Fibroblast of lung (primary cell): ENCODE data around the gene CXCL9.
"Not testable (repeated sequence)": the region's sequence is repeated elsewhere in the genome, so short reads cannot be mapped to it uniquely, and the experiment has no call there.

Experiments used
- CTCF ChIP-seq, 2 donors: IDR thresholded peaks in 1 of 2; conservative IDR thresholded peaks in 1 of 2; 1 replicate in 1 of 2; 2 replicates in 1 of 2; pipeline ENCODE4 v1.5.1; 2011 to 2012; ENCODE audit warnings: low read length in 2 of 2, control low read depth in 1 of 2, inconsistent platforms in 1 of 2, low read depth in 1 of 2, mild to moderate bottlenecking in 1 of 2
- EZH2 ChIP-seq: IDR thresholded peaks from 2 replicates; pipeline ENCODE4 v1.5.1; 2012; ENCODE audit warnings: low read length, control low read depth, mild to moderate bottlenecking; ENCODE audit errors: missing control alignments

DNA sequence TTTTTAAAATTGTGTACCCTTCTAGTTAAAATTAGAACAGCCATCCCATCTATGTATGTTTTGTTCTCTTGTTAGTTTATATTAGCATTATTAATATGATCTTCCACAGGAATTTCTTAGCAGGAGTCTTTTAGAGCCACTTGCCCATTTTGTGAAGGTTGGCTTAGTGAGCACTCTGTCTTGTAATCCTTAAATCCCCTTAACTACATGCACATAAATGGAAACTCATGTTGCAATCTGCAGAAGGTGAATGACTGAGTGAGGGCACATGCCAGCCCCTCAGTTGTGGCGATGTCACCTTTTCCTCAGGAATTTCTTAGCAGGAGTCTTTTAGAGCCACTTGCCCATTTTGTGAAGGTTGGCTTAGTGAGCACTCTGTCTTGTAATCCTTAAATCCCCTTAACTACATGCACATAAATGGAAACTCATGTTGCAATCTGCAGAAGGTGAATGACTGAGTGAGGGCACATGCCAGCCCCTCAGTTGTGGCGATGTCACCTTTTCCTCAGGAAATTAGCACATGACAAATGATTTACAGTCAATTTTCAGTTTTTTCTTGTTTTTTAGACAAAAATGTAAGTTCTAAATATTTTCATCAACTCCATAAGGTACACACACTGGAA, 8.7 kb downstream of the CXCL9 start:
- not testable (repeated sequence) for TF ChIP-seq CTCF (conservative IDR thresholded peaks at IDR 0.05 in 1 of 2, IDR thresholded peaks at IDR 0.05 in 1 of 2; ENCODE audit: low read depth in 1 of 2, low read length in 2 of 2); EZH2
